HepG2 (cell line): ENCODE results near the gene RPS8. TPM values are rescaled to one million over a fixed set of nuclear protein-coding genes. Genes with fewer than 3 reads are reported as not detected.
A peak's percentile ranks its signal among the peaks of the same experiment; 100 is the strongest.

ENCODE experiments used
- ATAC-seq: fragments of 200-7000 bp; cut with Tn5 transposase; 3 replicates; pipeline ENCODE4 v1.9.1; 2020; ENCODE audit warnings: mild to moderate bottlenecking, moderate library complexity
- BruUV-seq: library from RNA; stranded (reverse); fragments of 400-500 nt; replicated peaks from 2 replicates; lab custom pipeline; 2021; lab: Mats Ljungman, UMichigan
- CTCF ChIA-PET: fragments of 300-600 bp; formaldehyde crosslinking; extraction: SDS; loops from one replicate; lab custom pipeline; 2021; ENCODE audit warnings: low total read pairs, inconsistent platforms, low intra/inter-chr PET ratio; lab: Yijun Ruan, JAX
- POLR2A ChIA-PET: fragments of 350-600 bp; sonication (Branson Sonifier 250); formaldehyde crosslinking; loops from one replicate; lab custom pipeline; 2020; ENCODE audit warnings: antibody characterized with exemption, inconsistent platforms; lab: Yijun Ruan, JAX
- DNase-seq: peaks from one replicate; pipeline ENCODE4 v3.0.0-alpha.2; 2015; ENCODE audit warnings: low spot score
- FAIRE-seq: peaks from 3 replicates; lab custom pipeline; 2011; peaks lifted over from hg19 to GRCh38; lab: Jason Lieb, UNC
- H2AFZ ChIP-seq: one replicate; pipeline ENCODE4 v1.6.1; 2011; ENCODE audit warnings: low read length, inconsistent platforms
- H3K27ac ChIP-seq: fragments of 300-600 bp; 3 replicates; pipeline ENCODE4 v1.8.0; 2011; ENCODE audit warnings: mixed run types, mild to moderate bottlenecking, mixed read lengths, low read length, inconsistent platforms; ENCODE audit not compliant: insufficient read depth; ENCODE audit errors: extremely low read length
- H3K27me3 ChIP-seq, 2 experiments: fragments of 200-600 bp in 1 of 2; 2 replicates in 1 of 2; 3 replicates in 1 of 2; pipeline versions ENCODE4 v1.6.0 to v1.8.0; 2011; ENCODE audit warnings: low read length in 2 of 2, mild to moderate bottlenecking in 2 of 2, moderate library complexity in 2 of 2, inconsistent platforms in 1 of 2; ENCODE audit not compliant: insufficient read depth in 2 of 2, control insufficient read depth in 1 of 2
- H3K36me3 ChIP-seq, 2 experiments: fragments of 200-600 bp in 1 of 2; replicated peaks in 1 of 2; 2 replicates in 1 of 2; 3 replicates in 1 of 2; pipeline versions ENCODE4 v1.5.1 to v1.8.0; 2011; ENCODE audit warnings: low read length in 2 of 2, inconsistent platforms in 1 of 2; ENCODE audit not compliant: insufficient read depth in 2 of 2, control insufficient read depth in 1 of 2
- H3K4me1 ChIP-seq: 2 replicates; pipeline ENCODE4 v1.5.1; 2012; ENCODE audit warnings: low read length, inconsistent platforms; ENCODE audit not compliant: insufficient read depth
- H3K4me2 ChIP-seq: 2 replicates; pipeline ENCODE4 v1.6.0; 2011; ENCODE audit warnings: low read depth, low read length, inconsistent platforms
- H3K4me3 ChIP-seq, 3 experiments: fragments of 200-600 bp in 1 of 3; sonication (generic), shearing (Covaris generic) in 1 of 3; replicated peaks in 1 of 3; 2 replicates each; pipeline ENCODE4 v1.5.1; 2011 to 2016; ENCODE audit warnings: low read length in 3 of 3, inconsistent platforms in 2 of 3, low read depth in 2 of 3, mild to moderate bottlenecking in 2 of 3, control low read depth in 1 of 3, mixed read lengths in 1 of 3; ENCODE audit not compliant: insufficient read depth in 1 of 3
- H3K79me2 ChIP-seq: one replicate; pipeline ENCODE4 v1.6.1; 2011; ENCODE audit warnings: low read length, inconsistent platforms; ENCODE audit not compliant: insufficient read depth
- H3K9ac ChIP-seq: 2 replicates; pipeline ENCODE4 v1.6.0; 2011; ENCODE audit warnings: mild to moderate bottlenecking, low read depth, low read length, inconsistent platforms; ENCODE audit not compliant: insufficient read depth
- H3K9me3 ChIP-seq: 2 replicates; pipeline ENCODE4 v1.5.1; 2012; ENCODE audit warnings: mild to moderate bottlenecking, low read length
- H4K20me1 ChIP-seq: 2 replicates; pipeline ENCODE4 v1.6.0; 2011; ENCODE audit warnings: inconsistent platforms, mild to moderate bottlenecking, low read length, moderate library complexity; ENCODE audit not compliant: insufficient read depth
- AFF4 ChIP-seq: sonication (generic); formaldehyde crosslinking; IDR thresholded peaks from 2 replicates; pipeline ENCODE4 v1.4.0; 2020; ENCODE audit warnings: missing genetic modification reagents
- CENPT ChIP-seq: sonication (generic); formaldehyde crosslinking; IDR thresholded peaks from 2 replicates; pipeline ENCODE4 v1.8.0; 2022; ENCODE audit warnings: low read depth, mild to moderate bottlenecking, moderate library complexity, missing genetic modification reagents
- DRAP1 ChIP-seq: IDR thresholded peaks from 2 replicates; pipeline ENCODE4 v1.6.1; 2016; ENCODE audit warnings: missing genetic modification reagents, missing compliant biosample characterization
- ELK4 ChIP-seq: sonication (generic); formaldehyde crosslinking; IDR thresholded peaks from 2 replicates; pipeline ENCODE4 v1.9.0; 2021; ENCODE audit warnings: missing genetic modification reagents, borderline replicate concordance
- JDP2 ChIP-seq: sonication (generic); formaldehyde crosslinking; IDR thresholded peaks from 2 replicates; pipeline ENCODE4 v1.8.1; 2022; ENCODE audit warnings: missing genetic modification reagents, borderline replicate concordance
- KAT2B ChIP-seq: fragments of 150-350 bp; IDR thresholded peaks from 2 replicates; pipeline ENCODE4 v1.6.1; 2014; ENCODE audit warnings: low read depth, low read length, borderline replicate concordance
- KDM1A ChIP-seq: IDR thresholded peaks from 2 replicates; pipeline ENCODE4 v1.6.1; 2016; ENCODE audit warnings: missing compliant biosample characterization
- PAX8 ChIP-seq: sonication (generic); formaldehyde crosslinking; IDR thresholded peaks from 2 replicates; pipeline ENCODE4 v1.8.0; 2022; ENCODE audit warnings: mild to moderate bottlenecking, missing genetic modification reagents, borderline replicate concordance
- SKIL ChIP-seq: sonication (generic); formaldehyde crosslinking; IDR thresholded peaks from 2 replicates; pipeline ENCODE4 v1.8.0; 2022; ENCODE audit warnings: missing genetic modification reagents, mild to moderate bottlenecking, moderate library complexity, borderline replicate concordance
- TRIM22 ChIP-seq: fragments of 450-650 bp; IDR thresholded peaks from 2 replicates; pipeline ENCODE4 v1.6.1; 2017
- ZEB1 ChIP-seq: IDR thresholded peaks from 2 replicates; pipeline ENCODE4 v1.6.1; 2012; ENCODE audit warnings: mild to moderate bottlenecking, low read depth, inconsistent platforms; ENCODE audit not compliant: insufficient replicate concordance
- ZNF841 ChIP-seq: sonication (generic); formaldehyde crosslinking; IDR thresholded peaks from 2 replicates; pipeline ENCODE4 v1.8.1; 2023; ENCODE audit warnings: missing genetic modification reagents, borderline replicate concordance
- WGBS: methylation state at CpG from one replicate; pipeline ENCODE4 v1.1.6; 2017; ENCODE audit warnings: low lambda C conversion rate; 5-methylcytosine and 5-hydroxymethylcytosine counted together
- in situ Hi-C: cut with HindIII; loops from 2 replicates; pipeline ENCODE4 v1.10.0; 2017; ENCODE audit warnings: low pct_unique_long_range_greater_than_20kb; ENCODE audit not compliant: extremely low pct_ligation_motif_present
- intact Hi-C: fragments of 100-400 bp; cut with micrococcal nuclease; formaldehyde crosslinking; loops from one replicate; pipeline ENCODE4 v1.10.0; 2022; ENCODE audit not compliant: unreplicated experiment
- polyA plus RNA-seq, 8 experiments: library from polyadenylated mRNA; depleted of rRNA in 3 of 8; stranded (reverse) in 7 of 8; unstranded in 1 of 8; fragments of >200 nt; fragmentation: Illumina TruSeq in 4 of 8; extraction: Trizol in 4 of 8; gene quantifications; 2 replicates each; pipeline versions ENCODE4 v1.2.1 to v1.2.3, GENCODE V29; 2011 to 2016; ENCODE audit warnings: low read depth in 4 of 8, missing spikeins in 1 of 8, mixed read lengths in 1 of 8; ENCODE audit not compliant: insufficient read depth in 1 of 8
- total RNA-seq, 5 experiments: library from RNA; depleted of rRNA; stranded (reverse); fragments of >200 nt; fragmentation: Illumina TruSeq; extraction: Trizol; gene quantifications; 2 replicates each; pipeline ENCODE4 v1.2.3, GENCODE V29; 2016; ENCODE audit warnings: low read depth in 1 of 5

Gene RPS8
- total and polyA plus RNA-seq, 2 of the 13 experiments (the other 11 are each of a cell fraction or from before 2014, with no cell fraction given), result 2,628 to 2,822 TPM

- Histone ChIP-seq H3K27me3 (peaks cover 3 to 13% of the 10 kb centered on the region in 2 experiments; a peak in 2 of 5 replicates), H3K79me2 (no peaks in the 10 kb centered on the region), H3K36me3 (no peaks in the 10 kb centered on the region), H3K4me3 (peak overlapping the region; percentile 54 to 79 (median 61)), H3K4me2 (peak overlapping the region; percentile 76), H3K27ac (peak overlapping the region; percentile 71), H3K9ac (peak overlapping the region; percentile 83), H3K4me1 (peaks cover 53% of the 10 kb centered on the region), H2AFZ (no peak overlapping the region), H3K9me3 (no peaks in the 10 kb centered on the region), H4K20me1 (peaks cover 4% of the 10 kb centered on the region; the same call in 1 of the 2 replicates)
- WGBS, result under 1% methylated on average over 22 of the region's 71 CpGs
- no TSS peak for BruUV-seq
- POLR2A ChIA-PET, result interaction anchor here (0.6 to 3.6 kb wide), 15 partner anchors 9 to 519 kb away, joined by 3 to 47 read pairs (median 5); partner anchors contain the start of genes BTBD19, DYNLT4, EIF2B3 and PLK3
- DNase-seq, result peak; percentile 59
- in situ Hi-C loops, result no loop called here
- CTCF ChIA-PET, result interaction anchor here (0.8 kb wide), 1 partner anchor 53 kb away, joined by 3 read pairs; the partner anchor contains the start of gene RNU5D-1
- peak; percentile 63 for FAIRE-seq
- intact Hi-C loops, result loop anchor here (5.0 kb wide), 2 partner anchors 33 to 52 kb away; partner anchors contain the start of gene RNU5D-1
- ATAC-seq, result peak; percentile 69
- TF ChIP-seq KAT2B (no peak), CENPT (0 out of 2 replicates have a peak, but pooled peaks have one; percentile 60), ZNF841 (CRISPR knock-in tag) (no peak), TRIM22 (no peak), ELK4 (CRISPR knock-in tag) (no peak), DRAP1 (peak; percentile 20; the same call in 1 of the 2 replicates), ZEB1 (no peak), AFF4 (CRISPR knock-in tag) (no peak), PAX8 (CRISPR knock-in tag) (no peak; the same call in 1 of the 2 replicates), SKIL (CRISPR knock-in tag) (no peak), JDP2 (no peak; the same call in 1 of the 2 replicates), KDM1A (no peak)
Measured at GRCh38 chr1:44784094-44785028, 9.0 kb downstream of the RPS8 start.
